Caco-2 (cell line): Measurements from ENCODE around the gene TLE5. TPM values are rescaled to one million over a fixed set of nuclear protein-coding genes. Genes with fewer than 3 reads are reported as not detected.
A peak's percentile ranks its signal among the peaks of the same experiment; 100 is the strongest.

Experiments used
- BruUV-seq: library from RNA; stranded (reverse); fragments of 400-500 nt; replicated peaks from 2 replicates; lab custom pipeline; 2021; lab: Mats Ljungman, UMichigan
- CTCF ChIA-PET: fragments of 300-600 bp; sonication (Branson Sonifier 250); formaldehyde crosslinking; loops from one replicate; lab custom pipeline; 2022; ENCODE audit warnings: antibody characterized with exemption; lab: Charles Lee
- POLR2A ChIA-PET: fragments of 300-600 bp; sonication (Branson Sonifier 250); formaldehyde crosslinking; loops from one replicate; lab custom pipeline; 2022; ENCODE audit warnings: antibody characterized with exemption; lab: Charles Lee
- DNase-seq, 2 experiments: peaks; one replicate each; pipeline versions ENCODE4 v3.0.0 to v3.0.0-alpha.2; 2020 to 2022
- H3K27me3 ChIP-seq: replicated peaks from 2 replicates; pipeline ENCODE4 v1.6.0; 2011; ENCODE audit warnings: low read length; ENCODE audit not compliant: control insufficient read depth, insufficient read depth
- H3K36me3 ChIP-seq: 2 replicates; pipeline ENCODE4 v1.5.1; 2011; ENCODE audit warnings: low read length; ENCODE audit not compliant: control insufficient read depth, insufficient read depth
- H3K4me1 ChIP-seq: fragments of 250-450 bp; sonication (Bioruptor Pico); 2 replicates; pipeline ENCODE4 v1.5.1; 2020; ENCODE audit warnings: mild to moderate bottlenecking
- H3K4me3 ChIP-seq: 2 replicates; pipeline ENCODE4 v1.5.1; 2011; ENCODE audit warnings: low read depth, mild to moderate bottlenecking, control low read depth, low read length
- H3K9me3 ChIP-seq: fragments of 250-450 bp; sonication (Bioruptor Pico); 2 replicates; pipeline ENCODE4 v1.5.1; 2020; ENCODE audit warnings: mild to moderate bottlenecking, moderate library complexity
- H3K27ac Mint-ChIP-seq: one replicate; pipeline ENCODE4 v1.8.0; 2022; ENCODE audit warnings: mixed read lengths; ENCODE audit not compliant: unreplicated experiment
- H3K27me3 Mint-ChIP-seq: one replicate; pipeline ENCODE4 v1.8.0; 2022; ENCODE audit warnings: mixed read lengths; ENCODE audit not compliant: insufficient read depth, unreplicated experiment
- H3K36me3 Mint-ChIP-seq: one replicate; pipeline ENCODE4 v1.8.0; 2022; ENCODE audit warnings: mild to moderate bottlenecking, mixed read lengths; ENCODE audit not compliant: insufficient read depth, unreplicated experiment
- H3K4me1 Mint-ChIP-seq: one replicate; pipeline ENCODE4 v1.8.0; 2022; ENCODE audit warnings: low read depth, mixed read lengths; ENCODE audit not compliant: unreplicated experiment
- H3K4me3 Mint-ChIP-seq: one replicate; pipeline ENCODE4 v1.8.0; 2022; ENCODE audit warnings: mild to moderate bottlenecking, moderate library complexity, mixed read lengths; ENCODE audit not compliant: unreplicated experiment
- H3K9me3 Mint-ChIP-seq: one replicate; pipeline ENCODE4 v1.8.0; 2022; ENCODE audit warnings: mixed read lengths; ENCODE audit not compliant: unreplicated experiment
- CTCF ChIP-seq, 2 experiments: fragments of 200-600 bp in 1 of 2; IDR thresholded peaks; 1 replicate in 1 of 2; 2 replicates in 1 of 2; pipeline versions ENCODE4 v1.5.1 to v1.8.0; 2011 to 2022; ENCODE audit warnings: antibody characterized with exemption in 1 of 2, control low read depth in 1 of 2, inconsistent platforms in 1 of 2, low read depth in 1 of 2, low read length in 1 of 2, mild to moderate bottlenecking in 1 of 2, moderate library complexity in 1 of 2; ENCODE audit not compliant: insufficient read depth in 1 of 2, severe bottlenecking in 1 of 2, unreplicated experiment in 1 of 2
- intact Hi-C: fragments of 100-400 bp; cut with micrococcal nuclease; formaldehyde crosslinking; loops from one replicate; pipeline ENCODE4 v1.10.0; 2022; ENCODE audit not compliant: unreplicated experiment
- total RNA-seq: library from RNA; stranded (reverse); gene quantifications from 2 replicates; pipeline ENCODE4 v1.2.3, GENCODE V29; 2022

TLE5 gene
- total RNA-seq, 1 experiment from 2014 or later = 132 TPM

- H3K27ac Mint-ChIP-seq = peak overlapping the region; percentile 94
- DNase-seq = peak; percentile 98 to 99
- ChIA-PET CTCF (interaction anchor here (0.6 to 2.2 kb wide), 11 partner anchors 18 to 387 kb away, joined by 3 to 16 read pairs (median 3); partner anchors contain the start of gene TLE6), POLR2A (interaction anchor here (0.5 to 3.0 kb wide), 9 partner anchors 13 to 952 kb away, joined by 3 to 24 read pairs (median 5); partner anchors contain the start of genes THOP1 and TLE6)
- Histone ChIP-seq H3K36me3 (no peaks in the 10 kb centered on the region), H3K4me1 (peaks cover 26% of the 10 kb centered on the region), H3K27me3 (no peaks in the 10 kb centered on the region), H3K4me3 (peak overlapping the region; percentile 46), H3K9me3 (no peaks in the 10 kb centered on the region)
- H3K27me3 Mint-ChIP-seq = no peaks in the 10 kb centered on the region
- peaks cover 23% of the 10 kb centered on the region for H3K4me1 Mint-ChIP-seq
- H3K9me3 Mint-ChIP-seq = no peaks in the 10 kb centered on the region
- intact Hi-C loops = loop anchor here (1.0 to 5.0 kb wide), 2 partner anchors 58 to 83 kb away; partner anchors contain the start of gene TLE6
- BruUV-seq = no TSS peak
- H3K4me3 Mint-ChIP-seq = peak overlapping the region; percentile 90
- TF ChIP-seq CTCF (IDR thresholded peaks at IDR 0.05; ENCODE audit: insufficient read depth in 1 of 2, low read depth in 1 of 2, low read length in 1 of 2, severe bottlenecking in 1 of 2, unreplicated experiment in 1 of 2) = no peak
- peaks cover 26% of the 10 kb centered on the region for H3K36me3 Mint-ChIP-seq
Observed at GRCh38 chr19:3035542-3036118, 26.7 kb downstream of the TLE5 start.

GRCh38 chr19:3034656-3035541, 27.4 kb downstream of the TLE5 start:
- no peaks in the 10 kb centered on the region for H3K27me3 Mint-ChIP-seq
- TF ChIP-seq CTCF (IDR thresholded peaks at IDR 0.05; ENCODE audit: insufficient read depth in 1 of 2, low read depth in 1 of 2, low read length in 1 of 2, severe bottlenecking in 1 of 2, unreplicated experiment in 1 of 2) = no peak
- peak overlapping the region; percentile 90 for H3K4me3 Mint-ChIP-seq
- Histone ChIP-seq H3K27me3 (no peaks in the 10 kb centered on the region), H3K4me1 (peaks cover 29% of the 10 kb centered on the region), H3K4me3 (peak overlapping the region; percentile 46), H3K36me3 (no peaks in the 10 kb centered on the region), H3K9me3 (no peaks in the 10 kb centered on the region)
- intact Hi-C loops = loop anchor here (1.0 to 5.0 kb wide), 2 partner anchors 58 to 83 kb away; partner anchors contain the start of gene TLE6
- no peaks in the 10 kb centered on the region for H3K9me3 Mint-ChIP-seq
- POLR2A ChIA-PET = interaction anchor here (1.0 to 3.0 kb wide), 7 partner anchors 12 to 953 kb away, joined by 3 to 24 read pairs (median 5); partner anchors contain the start of genes THOP1 and TLE6
- TSS peak; percentile 99 for BruUV-seq
- H3K4me1 Mint-ChIP-seq = peaks cover 30% of the 10 kb centered on the region
- peaks cover 28% of the 10 kb centered on the region for H3K36me3 Mint-ChIP-seq
- CTCF ChIA-PET = interaction anchor here (0.6 to 2.2 kb wide), 8 partner anchors 53 to 386 kb away, joined by 3 to 16 read pairs (median 3); partner anchors contain the start of gene TLE6
- H3K27ac Mint-ChIP-seq = peak overlapping the region; percentile 94
- peak in 1 of 2 experiments; percentile 54 for DNase-seq

GRCh38 chr19:3034406-3034655, 28.0 kb downstream of the TLE5 start:
- H3K4me3 ChIP-seq = peak overlapping the region; percentile 46

More at GRCh38 chr19:3034406-3034655, 28.0 kb downstream of the TLE5 start:
- no peak for TF ChIP-seq CTCF (IDR thresholded peaks at IDR 0.05; ENCODE audit: insufficient read depth in 1 of 2, low read depth in 1 of 2, low read length in 1 of 2, severe bottlenecking in 1 of 2, unreplicated experiment in 1 of 2)
- peak overlapping the region; percentile 90 for H3K4me3 Mint-ChIP-seq
- H3K27me3 Mint-ChIP-seq = no peaks in the 10 kb centered on the region
- H3K36me3 Mint-ChIP-seq = peaks cover 30% of the 10 kb centered on the region
- intact Hi-C loops = no loop called here
- no peaks in the 10 kb centered on the region for H3K9me3 Mint-ChIP-seq
- Histone ChIP-seq H3K4me1 (peaks cover 29% of the 10 kb centered on the region), H3K9me3 (no peaks in the 10 kb centered on the region), H3K27me3 (no peaks in the 10 kb centered on the region), H3K36me3 (no peaks in the 10 kb centered on the region)
- peak in 1 of 2 experiments; percentile 66 for DNase-seq
- peak overlapping the region; percentile 94 for H3K27ac Mint-ChIP-seq
- ChIA-PET POLR2A (interaction anchor here (3.0 kb wide), 1 partner anchor 84 kb away, joined by 24 read pairs; no protein-coding TSS in a partner anchor), CTCF (interaction anchor here (1.5 kb wide), 1 partner anchor 67 kb away, joined by 4 read pairs; no protein-coding TSS in a partner anchor)
- peaks cover 31% of the 10 kb centered on the region for H3K4me1 Mint-ChIP-seq
- no TSS peak for BruUV-seq
